Mucosa of descending colon (tissue), 3 donors: ENCODE results near the gene CYTL1. TPM values are rescaled to one million over a fixed set of nuclear protein-coding genes. Genes with fewer than 3 reads are reported as not detected.

Experiments used
- ATAC-seq: fragments of 200-7000 bp; cut with Tn5 transposase; one replicate; pipeline ENCODE4 v1.9.1; 2020; ENCODE audit warnings: mild to moderate bottlenecking, moderate library complexity
- DNase-seq, 3 donors: peaks; one replicate each; pipeline ENCODE4 v3.0.0-alpha.2; 2020
- H3K36me3 ChIP-seq: fragments of 200-600 bp; one replicate; pipeline ENCODE4 v1.8.0; 2021; ENCODE audit warnings: low read depth, mild to moderate bottlenecking
- H3K4me1 ChIP-seq: fragments of 200-600 bp; one replicate; pipeline ENCODE4 v1.8.0; 2021; ENCODE audit warnings: low read depth, mild to moderate bottlenecking
- H3K4me3 ChIP-seq: fragments of 200-600 bp; one replicate; pipeline ENCODE4 v1.8.0; 2021; ENCODE audit warnings: mild to moderate bottlenecking
- H3K9me3 ChIP-seq: fragments of 200-600 bp; one replicate; pipeline ENCODE4 v1.8.0; 2021; ENCODE audit warnings: mild to moderate bottlenecking
- intact Hi-C, 2 donors: fragments of 100-400 bp; cut with DNase I in 1 of 2; cut with micrococcal nuclease in 1 of 2; formaldehyde crosslinking; loops; one replicate each; pipeline versions ENCODE4 v1.11.0 to v1.11.1; 2022; cut with DNase I, micrococcal nuclease
- total RNA-seq, 3 donors: library from RNA; stranded (reverse); fragmentation: NEBNext Ultra II Directional in 2 of 3; extraction: Animal tissue kit (Norgen Biotek cat#: 25700) in 2 of 3; gene quantifications; one replicate each; pipeline versions ENCODE4 v1.2.1 to v1.2.4, GENCODE V29; 2021 to 2023
- TF ChIP-seq, protein P1 (sequence below): fragments of 200-600 bp; IDR thresholded peaks from one replicate; pipeline ENCODE4 v1.8.0; 2022; ENCODE audit warnings: antibody characterized with exemption, mild to moderate bottlenecking
- donor health status: DM: no; HTN: no; CAD: no; lungs with moderate emphysema.
- donor health status: DM: no; HTN: no; CAD: no.
- donor health status: DM: no; HTN: yes; CAD: no.

Gene CYTL1
- total RNA-seq, 3 donors from 2014 or later: 0.29 to 1.0 TPM; not detected in 1

DNA sequence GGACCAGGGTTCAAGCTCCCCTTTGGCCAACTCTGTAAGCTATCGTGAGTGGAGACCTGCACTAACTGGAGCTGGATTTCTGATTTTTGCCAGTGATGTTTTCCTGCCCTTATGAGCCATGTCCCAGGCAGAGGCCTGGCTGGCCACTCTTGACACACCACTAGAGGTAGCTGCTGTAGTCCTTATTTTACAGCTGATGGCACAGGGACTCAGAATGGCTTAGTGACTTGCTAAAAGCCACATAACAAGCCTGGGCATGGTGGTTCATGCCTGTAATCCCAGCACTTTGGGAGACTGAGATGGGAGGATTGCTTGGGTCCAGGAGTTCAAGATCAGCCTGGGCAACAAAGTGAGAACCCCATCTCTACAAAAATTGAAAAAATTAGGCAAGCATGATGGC lies 33.4 kb downstream of the CYTL1 start:
- Histone ChIP-seq H3K36me3 (no peaks in the 10 kb centered on the region), H3K9me3 (no peaks in the 10 kb centered on the region), H3K4me3 (no peak overlapping the region), H3K4me1 (no peaks in the 10 kb centered on the region)
- DNase-seq: no peak
- TF ChIP-seq, protein P1, sequence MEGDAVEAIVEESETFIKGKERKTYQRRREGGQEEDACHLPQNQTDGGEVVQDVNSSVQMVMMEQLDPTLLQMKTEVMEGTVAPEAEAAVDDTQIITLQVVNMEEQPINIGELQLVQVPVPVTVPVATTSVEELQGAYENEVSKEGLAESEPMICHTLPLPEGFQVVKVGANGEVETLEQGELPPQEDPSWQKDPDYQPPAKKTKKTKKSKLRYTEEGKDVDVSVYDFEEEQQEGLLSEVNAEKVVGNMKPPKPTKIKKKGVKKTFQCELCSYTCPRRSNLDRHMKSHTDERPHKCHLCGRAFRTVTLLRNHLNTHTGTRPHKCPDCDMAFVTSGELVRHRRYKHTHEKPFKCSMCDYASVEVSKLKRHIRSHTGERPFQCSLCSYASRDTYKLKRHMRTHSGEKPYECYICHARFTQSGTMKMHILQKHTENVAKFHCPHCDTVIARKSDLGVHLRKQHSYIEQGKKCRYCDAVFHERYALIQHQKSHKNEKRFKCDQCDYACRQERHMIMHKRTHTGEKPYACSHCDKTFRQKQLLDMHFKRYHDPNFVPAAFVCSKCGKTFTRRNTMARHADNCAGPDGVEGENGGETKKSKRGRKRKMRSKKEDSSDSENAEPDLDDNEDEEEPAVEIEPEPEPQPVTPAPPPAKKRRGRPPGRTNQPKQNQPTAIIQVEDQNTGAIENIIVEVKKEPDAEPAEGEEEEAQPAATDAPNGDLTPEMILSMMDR: no peak
- ATAC-seq: no peak
- intact Hi-C loops: no loop called here

DNA sequence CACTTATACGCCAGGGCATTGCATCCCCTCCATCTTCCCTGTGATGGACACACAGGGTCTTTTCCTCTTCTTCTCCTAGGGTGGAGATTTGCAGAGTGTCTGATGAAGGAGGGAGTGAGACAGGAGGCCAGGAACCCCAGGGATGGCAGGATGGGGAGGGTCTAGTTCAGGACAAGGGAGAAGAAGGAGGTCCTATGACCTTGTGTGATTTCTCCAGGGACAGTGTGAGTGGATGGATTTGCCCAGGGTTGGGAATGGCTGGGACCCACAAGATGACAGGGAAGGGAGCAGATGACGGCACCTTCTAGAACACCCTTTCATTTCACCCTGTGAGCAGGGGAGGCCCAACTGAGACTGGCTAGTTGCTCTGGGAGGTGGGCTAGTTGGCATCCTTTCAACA lies 34.2 kb downstream of the CYTL1 start:
- Histone ChIP-seq H3K4me3 (no peak overlapping the region), H3K9me3 (no peaks in the 10 kb centered on the region), H3K36me3 (no peaks in the 10 kb centered on the region), H3K4me1 (no peaks in the 10 kb centered on the region)
- intact Hi-C loops: no loop called here
- TF ChIP-seq, protein P1: no peak
- no peak for DNase-seq
- ATAC-seq: no peak

DNA sequence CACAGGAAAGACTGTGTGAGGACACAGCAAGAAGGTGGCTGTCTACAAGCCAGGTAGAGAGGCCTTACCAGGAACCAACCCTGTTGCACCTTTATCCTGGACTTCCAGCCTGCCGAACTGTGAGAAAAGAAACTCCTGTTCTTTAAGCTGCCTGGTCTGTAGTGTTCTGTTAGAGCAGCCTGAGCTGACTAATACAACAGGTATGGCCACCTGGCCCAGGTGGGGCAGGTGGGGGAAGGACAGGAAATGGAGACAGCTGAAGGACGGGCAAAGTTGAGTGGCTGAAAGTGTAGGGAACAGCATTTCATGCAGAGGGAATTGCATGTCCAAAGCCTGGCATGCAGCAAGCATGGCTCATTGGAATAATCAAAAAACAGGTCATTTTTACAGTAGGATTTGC lies 35.1 kb downstream of the CYTL1 start:
- intact Hi-C loops: no loop called here
- ATAC-seq: no peak

DNA sequence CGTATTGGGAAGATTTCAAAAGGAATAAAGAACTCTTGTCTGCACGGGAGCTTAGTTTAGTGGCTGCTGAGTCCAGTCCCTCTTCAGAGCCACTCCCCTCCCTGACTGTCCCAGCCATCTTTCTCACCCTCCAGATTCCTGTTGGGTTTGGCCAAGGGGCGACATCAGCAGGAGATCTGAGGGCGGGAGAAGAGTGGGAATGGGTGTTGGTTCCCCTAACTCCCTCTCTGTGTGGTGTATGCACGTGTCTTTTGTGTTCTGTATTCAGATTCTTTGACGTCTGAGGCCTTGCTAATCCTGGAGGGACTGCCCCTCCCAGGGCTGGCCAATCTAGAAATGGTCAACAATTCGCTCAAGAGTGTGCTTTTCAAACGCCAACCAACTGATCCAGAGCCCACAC lies 37.4 kb downstream of the CYTL1 start:
- intact Hi-C loops: no loop called here
- no peaks in the 10 kb centered on the region for H3K36me3 ChIP-seq
- H3K4me1 ChIP-seq: no peaks in the 10 kb centered on the region
- TF ChIP-seq, protein P1: no peak
- no peak for ATAC-seq
- H3K4me3 ChIP-seq: no peak overlapping the region
- H3K9me3 ChIP-seq: no peaks in the 10 kb centered on the region
- no peak for DNase-seq

More for the DNA sequence above, 35.1 kb downstream of the CYTL1 start:
- no peaks in the 10 kb centered on the region for H3K4me1 ChIP-seq
- no peaks in the 10 kb centered on the region for H3K36me3 ChIP-seq
- no peak for DNase-seq
- no peak overlapping the region for H3K4me3 ChIP-seq
- H3K9me3 ChIP-seq: no peaks in the 10 kb centered on the region
- TF ChIP-seq, protein P1: no peak

DNA sequence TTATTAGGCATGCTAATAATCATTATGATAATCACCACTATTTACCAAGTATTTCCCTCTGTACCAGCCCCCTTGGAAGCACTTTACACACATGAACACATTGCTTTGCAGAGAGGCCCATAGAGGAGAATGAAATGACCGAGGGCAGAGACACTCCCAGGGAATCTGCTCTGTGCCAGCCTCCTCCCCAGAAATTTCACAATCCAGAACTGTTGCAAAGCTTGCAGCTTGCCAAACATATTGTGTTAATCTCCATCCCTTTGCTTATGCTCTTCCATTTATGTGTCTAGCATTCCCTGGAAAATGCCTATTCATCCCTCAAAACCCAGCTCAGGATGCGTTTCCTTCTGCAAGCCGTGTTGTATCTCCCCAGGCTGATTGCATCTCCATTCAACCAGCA lies 37.8 kb downstream of the CYTL1 start:
- H3K9me3 ChIP-seq: no peaks in the 10 kb centered on the region
- H3K4me3 ChIP-seq: no peak overlapping the region
- DNase-seq: no peak
- TF ChIP-seq, protein P1: no peak
- no peaks in the 10 kb centered on the region for H3K4me1 ChIP-seq
- H3K36me3 ChIP-seq: no peaks in the 10 kb centered on the region
- intact Hi-C loops: no loop called here
- no peak for ATAC-seq

DNA sequence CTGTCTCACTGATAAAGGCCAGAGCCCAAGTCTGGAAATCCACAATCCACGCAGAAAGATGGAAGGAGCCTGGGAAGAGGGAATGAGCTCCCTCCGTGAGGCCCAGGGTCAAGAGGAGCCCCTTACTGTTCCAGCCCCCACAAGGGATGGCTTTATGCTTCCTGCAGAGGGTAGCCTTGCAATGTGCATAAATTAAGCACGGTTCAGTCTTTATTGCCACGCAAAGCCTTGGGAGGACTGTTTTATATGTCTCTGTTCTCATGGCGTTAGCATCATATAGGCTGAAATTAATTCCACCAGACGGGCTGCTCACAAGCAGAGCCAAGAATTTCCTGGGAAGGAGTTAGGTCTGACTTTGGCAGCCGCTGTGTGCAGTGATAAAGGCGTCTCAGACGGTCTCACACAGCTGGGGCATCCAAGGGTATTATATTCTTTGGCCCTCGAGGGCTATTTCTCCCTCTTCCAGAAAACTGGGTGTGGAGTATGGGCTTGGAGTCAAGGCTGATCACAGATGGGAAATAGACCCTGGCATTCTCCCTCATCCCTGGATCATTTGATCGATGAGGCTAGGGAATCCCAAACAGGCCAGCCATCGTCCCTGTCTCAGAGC lies 38.5 kb downstream of the CYTL1 start:
- intact Hi-C loops: no loop called here
- no peak overlapping the region for H3K4me3 ChIP-seq
- TF ChIP-seq, protein P1: no peak
- no peaks in the 10 kb centered on the region for H3K36me3 ChIP-seq
- DNase-seq (no peak), ATAC-seq (no peak)
- H3K9me3 ChIP-seq: no peaks in the 10 kb centered on the region
- no peaks in the 10 kb centered on the region for H3K4me1 ChIP-seq
